GM10266 (cell line): Measurements from ENCODE around the gene MEF2C.

Source experiments
- DNase-seq: peaks from one replicate; pipeline ENCODE4 v3.0.0; 2012; ENCODE audit errors: extremely low spot score
- CTCF ChIP-seq: IDR thresholded peaks from 2 replicates; pipeline ENCODE4 v1.5.1; 2012; ENCODE audit warnings: mild to moderate bottlenecking, low read depth; ENCODE audit not compliant: control insufficient read depth, insufficient read depth; ENCODE audit errors: missing control alignments

The MEF2C gene

GRCh38 chr5:88841212-88841611, 41.8 kb downstream of the MEF2C start:
- no peak for TF ChIP-seq CTCF
- no peak for DNase-seq

GRCh38 chr5:88840495-88840894, 42.5 kb downstream of the MEF2C start:
- DNase-seq = no peak
- no peak for TF ChIP-seq CTCF

DNA sequence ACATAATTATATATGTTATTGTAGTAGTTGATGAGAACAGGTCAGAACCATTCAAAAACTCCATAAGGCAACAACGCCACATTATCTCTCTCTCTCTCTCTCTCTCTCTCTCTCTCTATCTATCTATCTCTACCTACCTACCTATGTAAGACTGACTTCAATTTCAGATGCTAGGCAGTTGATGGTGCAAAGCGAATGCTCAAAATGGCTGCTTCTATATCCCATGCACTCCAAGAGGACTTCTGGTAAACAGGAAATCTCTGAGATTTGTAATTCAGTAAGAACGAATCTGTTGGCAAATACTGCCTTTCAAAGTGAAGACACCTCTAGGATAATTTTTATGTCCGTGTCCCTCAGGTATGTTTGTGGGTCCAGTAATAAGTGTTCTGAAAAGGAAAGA, 43.7 kb downstream of the MEF2C start:
- DNase-seq = no peak
- TF ChIP-seq CTCF = no peak

DNA sequence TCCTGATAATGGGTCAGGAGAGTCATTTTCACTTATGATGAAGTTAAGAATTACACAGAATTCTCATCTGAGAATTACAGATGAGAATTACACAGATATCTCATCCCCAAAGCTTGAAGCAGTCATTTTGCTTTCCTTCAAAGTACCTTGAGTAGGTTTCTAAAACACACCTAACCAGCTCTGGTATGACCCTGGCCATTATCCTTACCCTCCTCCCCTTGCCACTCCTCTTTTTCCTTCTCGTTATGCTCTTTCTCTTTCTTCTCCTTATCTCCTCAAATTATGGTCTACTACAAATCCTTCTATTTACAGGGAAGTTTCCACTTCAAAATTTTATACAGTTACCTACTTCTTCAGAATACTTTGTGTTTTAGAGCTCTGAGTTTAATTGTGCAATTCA, 44.5 kb downstream of the MEF2C start:
- TF ChIP-seq CTCF = no peak

GRCh38 chr5:88837817-88838216, 45.2 kb downstream of the MEF2C start:
- TF ChIP-seq CTCF = no peak
- DNase-seq = no peak

More for the DNA sequence above, 44.5 kb downstream of the MEF2C start:
- DNase-seq = no peak

GRCh38 chr5:88837222-88837621, 45.8 kb downstream of the MEF2C start:
- TF ChIP-seq CTCF = no peak
- no peak for DNase-seq

GRCh38 chr5:88836195-88836838, 46.7 kb downstream of the MEF2C start:
- no peak for TF ChIP-seq CTCF
- no peak for DNase-seq
